GM18511 (cell line): ENCODE results near the gene SLA2.
A peak's percentile ranks its signal among the peaks of the same experiment; 100 is the strongest.
"Not testable (repeated sequence)": the region's sequence is repeated elsewhere in the genome, so short reads cannot be mapped to it uniquely, and the experiment has no call there.

ENCODE experiments used
- ATAC-seq: cut with Tn5 transposase; IDR thresholded peaks from one replicate; pipeline ENCODE4 v1.9.1; 2021; ENCODE audit warnings: mild to moderate bottlenecking, moderate library complexity; ENCODE audit not compliant: unreplicated experiment

SLA2 gene

DNA sequence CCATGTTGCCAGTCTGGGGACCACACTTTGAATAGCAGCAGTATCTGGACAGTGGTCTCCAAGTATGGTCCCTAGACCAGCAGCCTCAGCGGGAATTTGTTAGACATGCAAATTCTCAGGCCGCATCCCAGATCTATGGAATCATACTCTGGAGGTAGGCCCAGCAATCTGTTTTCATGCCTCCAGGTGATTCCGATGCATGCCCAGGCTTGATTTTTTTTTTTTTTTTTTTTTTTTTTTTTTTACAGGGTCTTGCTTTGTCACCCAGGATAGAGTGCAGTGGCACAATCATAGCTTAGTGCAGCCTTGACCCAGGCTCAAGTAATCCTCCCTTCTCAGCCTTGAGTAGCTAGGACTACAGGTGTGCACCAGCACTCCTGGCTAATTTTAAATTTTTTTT lies 682 bp upstream of the SLA2 start:
- ATAC-seq: no peak

DNA sequence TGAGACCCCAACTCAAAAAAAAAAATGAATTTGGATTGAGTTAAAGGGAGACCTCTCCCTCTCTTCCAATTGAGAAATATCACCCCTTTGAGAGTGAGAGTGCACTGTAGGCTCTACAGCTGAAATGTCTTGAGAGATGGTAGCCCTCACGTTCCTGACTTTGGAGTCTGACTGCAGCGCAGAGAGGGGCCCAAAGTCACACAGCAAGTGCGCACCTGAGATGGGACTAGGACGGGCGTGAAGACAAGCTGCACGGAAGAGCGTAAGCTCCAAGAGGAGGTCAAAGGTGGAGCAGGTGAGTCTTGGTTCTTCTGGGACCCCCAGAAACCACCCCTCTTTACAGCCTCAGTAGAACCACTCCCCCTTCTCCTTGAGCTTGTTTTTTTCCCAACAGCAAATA lies 643 bp downstream of the SLA2 start:
- no peak for ATAC-seq

DNA sequence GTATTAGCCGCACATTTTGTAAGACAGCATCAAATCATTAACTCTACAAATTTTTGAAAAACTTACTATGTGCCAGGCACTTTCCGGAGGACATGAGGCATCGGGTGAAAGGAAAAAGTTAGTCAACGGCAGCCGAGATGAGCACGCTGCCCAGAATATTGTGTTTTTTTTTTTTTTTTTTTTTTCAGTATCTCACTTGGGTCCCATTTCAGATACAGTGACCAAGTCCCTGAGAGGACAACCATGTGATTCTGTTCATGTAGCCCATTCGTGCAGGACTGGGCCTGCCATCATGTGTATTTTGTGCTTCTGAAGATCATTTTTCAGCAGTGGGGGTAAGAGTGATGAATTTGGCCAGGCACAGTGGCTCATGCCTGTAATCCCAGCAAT lies 1.3 kb downstream of the SLA2 start:
- ATAC-seq: no peak

DNA sequence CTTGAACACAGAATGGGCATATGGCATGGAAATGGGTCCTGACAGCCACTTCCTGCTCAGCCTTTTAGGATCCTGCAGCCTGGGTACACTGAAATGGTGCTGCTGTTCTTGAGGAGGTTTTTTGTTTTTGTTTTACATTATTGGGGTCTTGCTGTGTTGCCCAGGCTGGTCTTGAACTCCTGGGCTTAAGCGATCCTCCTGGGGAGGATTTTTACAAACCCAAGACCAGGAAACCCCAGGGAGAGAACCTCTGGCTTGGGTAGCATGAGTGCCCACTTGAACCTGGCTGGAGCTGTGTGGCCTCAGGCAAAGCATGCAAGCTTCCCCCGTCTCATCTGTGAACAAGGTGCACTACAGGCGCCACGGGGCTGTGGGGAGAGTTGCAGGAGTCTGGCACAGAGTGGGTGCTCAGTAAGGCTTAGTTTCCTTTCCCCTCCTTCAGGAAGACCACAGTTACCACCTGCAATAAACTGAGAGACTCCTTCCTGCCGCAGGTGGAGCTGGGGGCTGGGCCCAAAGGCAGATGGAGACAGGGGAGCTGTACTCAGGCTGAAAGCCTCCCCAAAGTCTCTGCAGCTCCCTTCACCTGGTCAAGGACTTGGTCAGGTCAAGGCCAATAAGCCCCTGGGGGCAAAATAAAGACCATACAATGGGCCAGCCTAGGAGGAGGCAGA lies 1.8 kb downstream of the SLA2 start:
- ATAC-seq: no peak

DNA sequence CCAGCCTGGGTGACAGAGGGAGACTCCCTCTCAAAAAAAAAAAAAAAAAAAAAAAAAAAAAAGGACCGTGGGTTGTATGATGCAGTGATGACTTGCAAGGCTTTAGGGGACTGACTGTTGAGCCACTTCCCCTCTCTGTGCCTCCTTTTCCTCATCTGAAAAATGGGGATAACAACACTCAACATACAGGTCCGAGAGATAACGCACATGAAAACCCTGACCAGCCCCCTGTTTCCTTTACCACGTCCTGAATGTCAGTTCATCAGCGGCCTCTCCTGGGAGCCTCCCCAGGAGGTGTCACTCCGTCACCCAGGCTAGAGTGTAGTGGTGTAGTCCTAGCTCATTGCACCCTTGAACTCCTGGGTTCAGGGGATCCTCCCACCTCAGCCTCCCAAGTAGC lies 3.9 kb downstream of the SLA2 start:
- ATAC-seq: no peak

DNA sequence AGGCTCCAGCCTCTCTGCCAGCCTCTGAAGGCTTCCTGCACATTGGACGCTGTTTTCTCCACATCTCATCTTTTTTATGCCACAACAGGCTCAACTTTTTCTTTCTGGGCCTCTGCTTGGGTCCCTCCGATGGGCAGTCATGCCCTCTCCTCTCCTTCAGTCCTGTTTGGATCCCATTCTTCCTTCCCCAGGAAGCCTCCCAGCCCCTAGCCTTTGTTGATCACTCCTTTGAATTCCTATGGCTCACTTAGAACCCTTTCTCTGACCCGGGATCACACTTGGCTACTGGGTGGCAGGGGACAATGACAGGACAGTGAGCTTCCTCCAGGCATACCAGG lies 4.5 kb downstream of the SLA2 start:
- ATAC-seq: no peak

DNA sequence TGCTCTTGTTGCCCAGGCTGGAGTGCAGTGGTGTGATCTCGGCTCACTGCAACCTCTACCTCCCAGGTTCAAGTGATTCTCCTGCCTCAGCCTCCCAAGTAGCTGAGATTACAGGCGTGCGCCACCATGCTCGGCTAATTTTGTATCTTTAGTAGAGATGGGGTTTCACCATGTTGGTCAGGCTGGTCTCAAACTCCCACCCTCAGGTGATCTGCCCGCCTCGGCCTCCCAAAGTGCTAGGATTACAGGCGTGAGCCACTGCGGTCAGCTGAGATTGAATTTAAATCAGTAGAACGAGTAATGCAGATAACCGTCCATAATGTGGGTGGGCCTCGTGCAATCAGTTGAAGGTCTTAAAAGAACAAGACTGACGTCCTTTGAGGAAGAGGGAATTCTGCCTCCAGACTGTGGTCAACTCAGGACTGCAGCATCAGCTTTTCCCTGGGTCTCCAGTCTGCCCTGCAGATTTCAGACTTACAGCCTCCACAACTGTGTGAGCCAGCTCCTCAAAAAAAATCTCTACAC lies 7.1 kb downstream of the SLA2 start:
- not testable (repeated sequence) for ATAC-seq

DNA sequence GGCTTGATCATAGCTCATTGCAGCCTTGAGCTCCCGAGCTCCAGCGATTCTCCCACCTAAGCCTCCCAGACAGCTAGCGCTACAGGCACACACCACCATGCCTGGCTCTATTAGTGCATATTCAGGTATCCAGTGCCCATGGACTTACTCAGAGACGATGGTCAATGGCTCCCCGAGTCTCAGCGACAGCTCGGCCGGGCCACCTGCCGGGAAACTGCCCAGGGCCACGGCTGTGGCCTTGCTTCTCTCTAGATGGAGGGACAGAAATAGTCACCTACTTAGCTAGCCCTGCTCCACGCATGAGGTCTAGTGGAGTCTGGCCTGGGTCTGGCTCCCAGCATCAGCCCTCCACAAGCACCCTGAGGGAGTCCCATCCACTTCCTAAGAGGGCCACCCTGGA lies 11.7 kb downstream of the SLA2 start:
- no peak for ATAC-seq

DNA sequence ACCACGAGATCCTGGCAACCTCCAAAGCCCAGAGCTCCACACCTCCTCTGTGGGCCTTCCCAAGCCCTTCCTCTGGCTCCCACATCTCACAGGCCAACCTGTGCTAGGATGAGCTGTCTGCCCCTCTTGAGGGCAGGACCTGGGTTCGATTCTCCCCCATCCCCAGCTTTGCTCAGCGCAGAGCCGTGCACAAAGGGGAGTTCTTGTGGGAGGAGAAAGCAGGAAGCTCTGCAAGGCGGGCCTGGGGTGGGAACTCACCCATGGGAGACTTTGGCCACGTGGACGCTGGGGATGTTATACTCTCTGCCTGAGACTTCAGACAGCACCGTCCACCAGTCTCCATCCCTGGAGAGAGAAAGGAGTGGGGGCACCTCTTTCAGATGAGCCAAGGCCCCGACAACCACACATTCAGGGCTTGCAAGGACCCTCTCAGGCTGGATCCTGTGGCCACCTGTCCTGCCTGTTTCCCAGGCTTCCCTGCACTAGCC lies 12.7 kb downstream of the SLA2 start:
- no peak for ATAC-seq

DNA sequence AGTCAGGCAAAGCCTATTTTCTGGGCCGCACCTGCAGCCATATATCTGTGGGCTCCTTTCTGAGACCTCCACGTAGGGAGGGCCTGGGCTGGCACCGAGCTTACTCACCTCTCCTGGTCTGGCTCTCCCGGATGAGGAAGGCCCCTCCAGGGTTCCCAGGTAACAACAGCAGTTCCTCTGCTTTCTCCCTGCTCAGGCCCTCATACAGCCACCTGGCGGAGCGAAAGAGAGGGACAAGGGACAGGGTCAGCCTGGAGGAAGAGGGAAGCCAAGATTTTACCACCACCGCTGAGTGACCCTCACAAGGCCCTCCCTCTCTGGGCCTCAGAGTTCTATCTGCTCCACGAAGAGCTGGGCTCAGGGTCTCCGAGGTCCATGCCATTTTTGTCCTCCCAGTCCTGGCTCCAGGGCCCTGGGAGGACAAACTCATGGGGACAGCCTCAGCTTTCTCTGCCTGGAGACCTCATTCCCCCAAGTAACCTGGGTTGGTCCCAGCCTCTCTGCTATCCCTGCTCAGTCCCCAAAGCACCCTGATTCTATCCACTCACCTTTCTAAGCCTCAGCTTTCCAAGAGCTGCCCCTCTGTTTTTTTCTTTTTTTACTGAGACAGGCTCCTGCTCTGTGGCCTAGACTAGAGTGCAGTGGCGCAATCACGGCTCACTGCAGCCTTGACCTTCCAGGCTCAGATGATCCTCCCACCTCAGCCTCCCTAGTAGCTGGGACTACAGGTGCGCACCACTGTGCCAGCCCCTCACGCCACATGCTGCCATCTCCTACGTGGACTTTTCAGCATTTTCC lies 13.3 kb downstream of the SLA2 start:
- no peak for ATAC-seq

DNA sequence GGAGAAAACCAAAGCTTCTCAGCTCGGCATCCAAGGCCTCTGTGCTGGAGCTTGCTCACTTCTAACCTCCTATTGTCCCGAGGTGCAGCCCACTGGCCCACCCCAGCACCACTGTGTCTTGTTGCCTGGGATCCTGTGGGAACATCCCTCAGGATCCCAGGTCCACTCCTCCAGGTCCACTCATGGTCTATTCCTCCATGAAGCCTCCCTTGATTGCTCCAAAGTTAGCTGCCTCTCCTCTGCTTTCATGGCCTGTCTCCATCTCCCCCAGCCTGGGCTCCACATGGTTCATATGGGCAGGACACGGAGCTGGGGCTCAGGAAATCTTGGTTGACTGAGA lies 13.9 kb downstream of the SLA2 start:
- no peak for ATAC-seq

DNA sequence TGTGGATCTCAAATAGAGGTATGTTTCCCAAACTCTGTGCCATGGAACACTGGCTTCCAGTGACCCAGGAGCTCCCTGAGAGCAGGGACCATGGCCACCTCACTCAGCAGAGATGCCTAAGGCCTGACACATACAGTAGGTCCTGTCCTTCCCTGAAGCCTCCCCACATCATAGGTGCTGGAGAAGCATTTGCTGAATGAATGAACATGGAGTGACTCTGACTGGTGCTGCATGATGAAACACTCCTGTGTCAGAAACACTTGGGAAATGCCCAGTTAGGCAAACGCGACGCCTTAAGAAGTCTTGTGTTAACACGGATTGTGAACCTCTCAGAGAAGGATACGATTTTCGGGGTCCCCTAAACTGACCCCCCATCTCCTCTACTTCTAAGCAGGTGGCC lies 14.3 kb downstream of the SLA2 start:
- ATAC-seq: no peak

DNA sequence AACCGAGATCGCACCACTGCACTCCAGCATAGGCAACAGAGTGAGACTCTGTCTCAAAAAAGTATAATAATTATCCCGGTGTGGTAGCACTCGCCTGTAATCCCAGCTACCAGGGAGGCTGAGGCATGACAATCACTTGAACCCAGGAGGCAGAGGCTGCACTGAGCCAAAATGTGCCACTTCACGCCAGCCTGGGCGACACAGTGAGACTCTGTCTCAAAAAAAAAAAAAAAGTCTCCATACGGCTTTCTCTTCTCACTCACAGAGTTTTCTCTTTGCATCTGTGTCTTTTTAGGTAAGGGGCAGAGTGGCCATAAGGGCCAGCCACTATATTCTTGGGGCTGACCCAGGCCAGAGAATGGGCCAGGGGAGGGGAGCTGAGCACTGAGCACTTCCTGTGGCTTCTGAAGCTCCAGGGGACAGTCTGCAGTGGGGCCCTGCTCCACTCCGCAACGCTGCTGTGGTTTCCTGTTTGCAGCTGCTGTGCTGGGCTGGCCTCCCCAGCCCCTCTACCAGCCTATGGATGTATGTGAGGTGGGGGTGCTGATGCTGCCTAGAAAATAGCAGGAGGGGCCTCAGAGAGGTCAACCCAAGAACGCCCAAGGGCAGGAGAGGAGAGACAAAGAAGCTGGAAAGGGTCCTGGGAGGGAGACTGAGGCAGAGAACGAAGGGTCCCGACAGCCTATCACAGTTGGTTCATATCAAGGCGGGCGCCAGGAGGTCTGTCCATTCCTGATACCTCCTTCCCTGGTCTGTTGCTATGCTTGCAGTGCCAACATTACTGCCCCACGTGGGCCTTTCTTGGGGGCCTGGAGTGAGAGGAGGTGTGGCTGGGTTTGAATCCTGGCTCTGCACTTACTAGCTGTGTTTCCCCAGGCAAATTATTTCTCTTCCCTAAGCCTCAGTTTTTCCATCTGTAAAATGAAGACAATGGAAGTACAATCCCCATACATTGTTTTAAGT lies 16.0 kb downstream of the SLA2 start:
- ATAC-seq: peak; percentile 56

DNA sequence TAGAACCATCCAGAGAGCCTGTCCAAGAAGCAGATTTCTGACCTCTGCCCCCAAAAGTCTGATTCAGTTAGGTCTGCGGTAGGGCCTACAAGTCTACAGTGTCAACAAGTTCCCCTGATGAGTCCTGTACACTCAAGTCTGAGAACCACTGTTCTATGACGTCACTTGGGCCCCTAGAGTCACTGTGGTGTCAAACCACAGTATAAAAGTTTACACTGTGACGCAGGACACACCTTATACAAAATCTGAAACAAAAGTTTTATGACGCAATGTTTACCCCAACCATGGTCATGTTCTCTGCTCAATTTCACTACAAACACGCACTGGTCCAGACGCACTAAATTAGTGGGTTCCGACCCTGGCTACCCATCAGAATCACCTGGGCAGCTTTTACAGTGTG lies 17.9 kb downstream of the SLA2 start:
- ATAC-seq: no peak

DNA sequence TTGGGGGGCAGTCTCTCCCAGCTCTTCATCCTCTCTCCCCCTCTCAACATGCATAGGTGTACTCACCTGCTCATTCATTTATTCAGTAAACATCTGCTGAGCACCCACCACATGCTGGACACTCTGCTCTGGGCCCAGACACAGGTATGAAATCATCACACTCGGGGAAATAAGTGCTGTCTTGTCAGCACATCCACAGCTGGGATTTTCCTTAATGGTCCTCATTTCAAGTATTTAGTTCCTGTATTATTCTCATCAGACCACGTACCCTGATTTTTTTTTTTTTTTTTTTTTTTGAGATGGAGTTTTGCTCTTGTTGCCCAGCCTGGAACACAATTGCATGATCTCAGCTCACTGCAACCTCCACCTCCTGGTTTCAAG lies 21.1 kb downstream of the SLA2 start:
- no peak for ATAC-seq

DNA sequence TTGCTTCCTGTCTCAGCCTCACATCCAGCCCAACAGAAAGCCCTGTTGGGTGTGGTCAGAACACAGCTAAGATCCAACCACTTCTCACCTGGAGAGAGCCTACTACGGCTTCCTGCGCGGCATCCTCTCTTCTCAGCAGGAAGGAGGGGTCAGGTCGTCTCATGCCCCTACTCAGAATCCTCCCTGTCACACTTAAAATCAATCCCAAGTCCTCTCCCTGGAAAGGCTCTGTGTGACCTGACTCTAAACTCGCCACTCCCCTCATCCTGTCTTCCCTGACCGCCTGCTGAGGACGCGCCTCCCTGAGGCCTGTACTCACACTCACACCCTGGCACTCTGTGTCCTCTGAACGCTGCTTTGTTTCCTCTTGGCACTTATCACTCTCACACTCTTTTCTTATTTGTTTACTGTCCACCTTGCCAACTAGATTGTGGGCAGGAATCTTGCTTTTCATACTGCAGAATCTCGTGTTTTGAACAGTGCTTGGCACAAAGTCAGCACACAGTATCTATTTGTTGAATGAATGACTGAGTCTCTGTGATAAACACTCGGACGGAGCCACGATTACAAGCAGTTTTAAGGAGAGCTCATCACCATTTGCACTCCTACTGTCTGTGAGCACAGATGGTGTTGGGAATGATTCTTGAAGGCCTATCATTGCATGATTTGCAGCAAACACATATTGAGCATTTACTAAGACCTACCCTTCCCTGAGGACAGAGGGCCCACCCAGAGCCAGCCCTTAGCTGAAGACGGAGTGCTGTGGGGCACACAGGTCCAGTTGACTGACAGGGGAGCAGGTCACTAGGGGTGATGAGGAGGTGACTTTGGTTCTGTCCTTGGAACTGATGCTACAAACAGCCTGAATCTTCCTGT lies 21.7 kb downstream of the SLA2 start:
- no peak for ATAC-seq

DNA sequence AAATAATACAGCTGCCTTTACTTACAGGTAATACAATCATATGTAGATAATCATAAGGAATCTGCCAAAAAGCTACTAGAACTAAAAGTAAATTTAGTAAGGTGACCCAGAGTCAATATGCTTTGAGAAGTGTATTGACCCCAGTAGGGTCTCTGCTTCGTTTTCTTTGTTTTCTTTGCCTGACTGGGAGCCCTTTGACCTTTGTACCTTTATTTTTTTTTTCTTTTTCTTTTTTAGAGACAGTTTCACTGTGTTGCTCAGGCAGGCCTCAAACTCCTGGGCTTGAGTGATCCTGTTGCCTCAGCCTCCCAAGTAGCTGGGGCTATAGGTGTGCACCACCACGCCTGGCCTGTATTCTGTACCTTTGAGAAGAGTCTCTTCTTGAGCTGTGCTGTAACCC lies 22.6 kb downstream of the SLA2 start:
- no peak for ATAC-seq

DNA sequence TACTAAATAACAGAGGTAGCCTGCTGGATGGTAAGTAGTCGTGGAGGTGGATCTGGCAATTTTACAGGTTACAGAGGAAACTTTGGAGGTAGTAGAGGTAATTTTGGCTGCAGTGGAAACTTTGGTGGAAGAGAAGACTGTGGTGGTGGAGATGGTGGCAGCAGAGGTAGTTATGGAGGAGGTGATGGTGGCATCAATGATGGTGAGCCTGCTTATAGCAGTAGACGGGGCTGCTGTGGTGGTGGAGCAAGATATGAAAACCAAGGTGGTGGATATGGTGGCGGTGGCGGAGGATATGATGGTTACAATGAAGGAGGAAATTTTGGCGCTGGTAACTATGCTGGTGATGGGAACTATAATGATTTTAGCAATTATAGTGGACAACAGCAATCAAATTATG lies 25.1 kb downstream of the SLA2 start:
- ATAC-seq: no peak

DNA sequence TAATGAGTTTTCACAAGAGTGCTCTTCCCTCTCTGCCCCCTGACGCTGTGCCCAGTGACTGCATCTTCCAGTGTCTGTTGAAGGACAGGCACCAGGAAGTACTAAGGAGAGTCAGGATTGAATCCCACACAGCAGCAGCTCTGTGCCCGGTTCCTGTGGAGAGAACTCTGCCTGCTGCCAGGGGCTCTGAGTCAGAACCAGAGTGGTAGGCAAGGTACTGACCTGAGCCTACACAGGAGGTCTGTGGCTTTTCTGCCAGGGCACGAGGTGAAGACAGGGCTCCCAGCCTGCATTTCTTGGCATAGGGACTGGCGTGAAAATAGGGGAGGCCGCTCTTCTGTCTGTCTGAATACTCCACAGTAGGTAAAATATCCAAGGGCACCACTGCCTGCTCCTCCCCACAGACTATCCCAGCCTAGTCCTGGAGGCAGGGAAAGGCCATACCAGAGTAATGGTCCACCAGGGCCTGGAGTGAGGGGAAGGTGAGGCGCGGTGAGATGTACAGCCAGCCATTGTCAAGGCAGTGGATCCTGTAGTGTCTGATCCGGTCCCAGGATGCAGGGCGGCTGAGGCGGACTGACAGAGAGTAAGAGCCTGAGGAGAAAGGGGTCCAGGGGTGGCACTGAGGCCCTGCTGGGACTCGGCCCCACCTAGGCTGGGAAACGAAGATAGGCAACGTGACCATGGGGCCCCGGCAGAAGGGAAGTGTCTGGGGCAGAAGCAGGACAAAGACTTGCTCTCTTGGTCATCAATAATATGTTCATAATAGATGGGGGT lies 31.0 kb downstream of the SLA2 start:
- no peak for ATAC-seq

DNA sequence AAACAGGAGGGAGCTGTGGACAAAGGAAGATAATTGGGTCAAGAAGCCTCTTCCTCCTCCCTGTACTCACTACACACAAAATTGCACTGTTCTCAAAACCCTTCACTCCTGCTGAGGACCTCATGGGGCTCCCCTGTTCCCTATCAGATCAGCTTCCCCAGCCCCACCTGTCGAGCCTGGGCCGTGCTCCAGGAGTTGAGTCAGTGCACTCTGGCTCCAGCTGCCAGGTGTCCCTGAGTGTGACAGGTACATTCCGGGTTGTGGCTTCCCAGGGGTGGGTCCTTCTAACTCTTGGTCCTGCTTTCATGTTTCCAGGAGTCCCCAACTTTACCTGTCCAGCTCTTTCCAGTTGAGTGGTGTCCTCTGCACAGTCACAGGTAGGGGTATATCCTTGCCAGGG lies 32.0 kb downstream of the SLA2 start:
- no peak for ATAC-seq
